ENCODE measurements around the gene BUB1. TPM values are rescaled to one million over a fixed set of nuclear protein-coding genes. Genes with fewer than 3 reads are reported as not detected.

The BUB1 gene
- total and polyA plus RNA-seq, 2 of the 8 experiments (the other 6 are each of a cell fraction or from before 2014, with no cell fraction given) = 48.4 to 113 TPM

DNA sequence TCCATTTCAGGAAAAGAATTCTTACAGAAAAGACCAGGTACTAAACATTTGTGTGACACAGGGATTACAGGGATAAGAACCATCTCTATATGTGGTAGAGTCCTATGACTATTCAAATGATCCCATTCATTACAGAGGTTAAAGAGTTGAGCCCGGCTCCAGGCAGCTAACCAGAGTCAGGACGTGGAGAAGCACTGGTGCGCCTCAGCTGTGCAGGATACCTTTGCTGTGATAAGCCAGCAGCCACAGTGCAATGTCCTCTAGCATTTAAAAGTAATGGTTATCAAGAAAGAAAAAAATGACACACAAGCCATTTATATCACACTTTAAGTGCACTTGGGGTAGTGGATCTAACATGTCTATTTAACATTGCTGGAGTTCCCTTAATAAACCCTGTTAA lies 17.3 kb downstream of the BUB1 start:
- Histone ChIP-seq H2BK20ac (ENCODE audit: low read length) (no peak overlapping the region), H3K4me1 (replicated peaks in 1 of 4; ENCODE audit: control insufficient read depth in 3 of 4, insufficient read depth in 4 of 4, low read length in 3 of 4) (no peaks in the 10 kb centered on the region), H2BK12ac (ENCODE audit: low read depth, low read length) (no peak overlapping the region), H3K18ac (ENCODE audit: extremely low read depth, low read length) (no peak overlapping the region), H3K79me1 (ENCODE audit: low read depth, low read length) (no peaks in the 10 kb centered on the region), H3K27ac (ENCODE audit: low read depth, low read length) (no peak overlapping the region), H3K36me3 (ENCODE audit: control insufficient read depth in 2 of 4, insufficient read depth in 4 of 4, low read length in 3 of 4) (peaks cover 34 to 92% (median 72%) of the 10 kb centered on the region in 4 experiments), H2BK15ac (ENCODE audit: low read length) (no peak overlapping the region), H4K91ac (replicated peaks; ENCODE audit: insufficient read length, low read length) (no peak overlapping the region), H4K8ac (ENCODE audit: extremely low read depth, insufficient read depth, low read length) (no peak overlapping the region), H3K9ac (replicated peaks in 1 of 4; ENCODE audit: extremely low read depth in 1 of 4, low read depth in 3 of 4, low read length in 3 of 4) (no peak overlapping the region), H3K56ac (replicated peaks; ENCODE audit: insufficient read length, low read depth, low read length) (no peak overlapping the region), H3K23ac (ENCODE audit: insufficient read length) (no peak overlapping the region), H3K79me2 (ENCODE audit: control insufficient read depth in 1 of 2, insufficient read depth in 2 of 2, low read length in 2 of 2) (peaks cover 0 to 9% of the 10 kb centered on the region in 2 experiments; a peak in 2 of 4 replicates), H2AK5ac (ENCODE audit: low read depth, low read length) (no peak overlapping the region), H3K27me3 (replicated peaks in 1 of 4; ENCODE audit: control insufficient read depth in 3 of 4, extremely low read depth in 1 of 4, insufficient read depth in 3 of 4, low read length in 3 of 4) (no peaks in the 10 kb centered on the region), H2AFZ (ENCODE audit: low read length) (no peak overlapping the region), H2BK5ac (ENCODE audit: low read depth, low read length) (no peak overlapping the region), H3K4me2 (ENCODE audit: insufficient read depth in 1 of 2, low read depth in 2 of 2, low read length in 2 of 2) (no peak overlapping the region), H2BK120ac (replicated peaks; ENCODE audit: low read depth, low read length) (no peak overlapping the region), H3K23me2 (ENCODE audit: low read depth, low read length) (no peaks in the 10 kb centered on the region), H4K5ac (ENCODE audit: insufficient read length, low read depth, low read length) (no peak overlapping the region), H3K4ac (replicated peaks; ENCODE audit: insufficient read length, low read depth, low read length) (no peak overlapping the region), H3K9me3 (ENCODE audit: insufficient read depth in 2 of 2, low read depth in 1 of 2, low read length in 1 of 2) (no peaks in the 10 kb centered on the region), H3K14ac (ENCODE audit: insufficient read length) (no peak overlapping the region), H4K20me1 (replicated peaks in 1 of 2; ENCODE audit: control insufficient read depth in 1 of 2, insufficient read depth in 2 of 2, low read length in 2 of 2) (peaks cover 0 to 4% of the 10 kb centered on the region in 2 experiments), H3K4me3 (ENCODE audit: extremely low read depth in 1 of 4, insufficient read depth in 2 of 4, low read depth in 3 of 4, low read length in 4 of 4) (no peak overlapping the region)
- no peak for DNase-seq (ENCODE audit: low read depth in 1 of 2, low spot score in 2 of 2)
- no peak for FAIRE-seq
- ChIA-PET POLR2A (ENCODE audit: partially characterized antibody) (interaction anchor here (1.3 to 1.8 kb wide), 2 partner anchors 9 to 17 kb away, joined by 3 to 7 read pairs; partner anchors contain the start of gene BUB1), CTCF (ENCODE audit: partially characterized antibody) (no interaction called here)
- TF ChIP-seq, protein P1, sequence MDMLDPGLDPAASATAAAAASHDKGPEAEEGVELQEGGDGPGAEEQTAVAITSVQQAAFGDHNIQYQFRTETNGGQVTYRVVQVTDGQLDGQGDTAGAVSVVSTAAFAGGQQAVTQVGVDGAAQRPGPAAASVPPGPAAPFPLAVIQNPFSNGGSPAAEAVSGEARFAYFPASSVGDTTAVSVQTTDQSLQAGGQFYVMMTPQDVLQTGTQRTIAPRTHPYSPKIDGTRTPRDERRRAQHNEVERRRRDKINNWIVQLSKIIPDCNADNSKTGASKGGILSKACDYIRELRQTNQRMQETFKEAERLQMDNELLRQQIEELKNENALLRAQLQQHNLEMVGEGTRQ (IDR thresholded peaks at IDR 0.05; ENCODE audit: low read length) = no peak
- TF ChIP-seq GABPA (IDR thresholded peaks at IDR 0.05; ENCODE audit: borderline replicate concordance, insufficient read depth, low read length) (no peak), CTBP2 (IDR thresholded peaks at IDR 0.05; ENCODE audit: borderline replicate concordance, insufficient read depth, insufficient read length, low read length) (no peak), SRF (IDR thresholded peaks at IDR 0.05; ENCODE audit: low read depth, low read length) (no peak), CBX8 (IDR thresholded peaks at IDR 0.05; ENCODE audit: borderline replicate concordance, low read depth, low read length) (no peak), RAD21 (IDR thresholded peaks at IDR 0.05 in 1 of 2, conservative IDR thresholded peaks at IDR 0.05 in 1 of 2; ENCODE audit: low read depth in 2 of 2, low read length in 2 of 2) (no peak), POU5F1 (IDR thresholded peaks at IDR 0.05; ENCODE audit: low read depth, low read length) (no peak), EZH2 (IDR thresholded peaks at IDR 0.05; ENCODE audit: low read depth, low read length, severe bottlenecking) (no peak), JUND (IDR thresholded peaks at IDR 0.05; ENCODE audit: low read length) (no peak), POLR2A (IDR thresholded peaks at IDR 0.05; ENCODE audit: control extremely low read depth in 1 of 2, low read depth in 2 of 2, low read length in 2 of 2) (no peak), GTF2F1 (IDR thresholded peaks at IDR 0.05; ENCODE audit: borderline replicate concordance, low read depth, low read length) (no peak), YY1 (IDR thresholded peaks at IDR 0.05; ENCODE audit: low read depth, low read length) (no peak), EP300 (IDR thresholded peaks at IDR 0.05; ENCODE audit: borderline replicate concordance in 1 of 2, low read depth in 2 of 2, low read length in 2 of 2) (no peak)
- 96% methylated on average over 3 of the region's 3 CpGs; no CpG with 5 or more reads in 1 of the 2 experiments for WGBS, 2 experiments (ENCODE audit: extremely low coverage in 1 of 2, insufficient coverage in 1 of 2, insufficient read length in 1 of 2, insufficient replicate concordance in 2 of 2, low coverage in 1 of 2, low lambda C conversion rate in 2 of 2, missing lambda C conversion rate in 1 of 2)
